Caco-2 (cell line): ENCODE data around the gene C20orf141. TPM values are rescaled to one million over a fixed set of nuclear protein-coding genes. Genes with fewer than 3 reads are reported as not detected.
A peak's percentile ranks its signal among the peaks of the same experiment; 100 is the strongest.

Source experiments
- BruUV-seq: library from RNA; stranded (reverse); fragments of 400-500 nt; replicated peaks from 2 replicates; lab custom pipeline; 2021; lab: Mats Ljungman, UMichigan
- CTCF ChIA-PET: fragments of 300-600 bp; sonication (Branson Sonifier 250); formaldehyde crosslinking; loops from one replicate; lab custom pipeline; 2022; ENCODE audit warnings: antibody characterized with exemption; lab: Charles Lee
- POLR2A ChIA-PET: fragments of 300-600 bp; sonication (Branson Sonifier 250); formaldehyde crosslinking; loops from one replicate; lab custom pipeline; 2022; ENCODE audit warnings: antibody characterized with exemption; lab: Charles Lee
- DNase-seq, 2 experiments: peaks; one replicate each; pipeline versions ENCODE4 v3.0.0 to v3.0.0-alpha.2; 2020 to 2022
- H3K27me3 ChIP-seq: replicated peaks from 2 replicates; pipeline ENCODE4 v1.6.0; 2011; ENCODE audit warnings: low read length; ENCODE audit not compliant: control insufficient read depth, insufficient read depth
- H3K36me3 ChIP-seq: 2 replicates; pipeline ENCODE4 v1.5.1; 2011; ENCODE audit warnings: low read length; ENCODE audit not compliant: control insufficient read depth, insufficient read depth
- H3K4me1 ChIP-seq: fragments of 250-450 bp; sonication (Bioruptor Pico); 2 replicates; pipeline ENCODE4 v1.5.1; 2020; ENCODE audit warnings: mild to moderate bottlenecking
- H3K4me3 ChIP-seq: 2 replicates; pipeline ENCODE4 v1.5.1; 2011; ENCODE audit warnings: low read depth, mild to moderate bottlenecking, control low read depth, low read length
- H3K9me3 ChIP-seq: fragments of 250-450 bp; sonication (Bioruptor Pico); 2 replicates; pipeline ENCODE4 v1.5.1; 2020; ENCODE audit warnings: mild to moderate bottlenecking, moderate library complexity
- H3K27ac Mint-ChIP-seq: one replicate; pipeline ENCODE4 v1.8.0; 2022; ENCODE audit warnings: mixed read lengths; ENCODE audit not compliant: unreplicated experiment
- H3K27me3 Mint-ChIP-seq: one replicate; pipeline ENCODE4 v1.8.0; 2022; ENCODE audit warnings: mixed read lengths; ENCODE audit not compliant: insufficient read depth, unreplicated experiment
- H3K36me3 Mint-ChIP-seq: one replicate; pipeline ENCODE4 v1.8.0; 2022; ENCODE audit warnings: mild to moderate bottlenecking, mixed read lengths; ENCODE audit not compliant: insufficient read depth, unreplicated experiment
- H3K4me1 Mint-ChIP-seq: one replicate; pipeline ENCODE4 v1.8.0; 2022; ENCODE audit warnings: low read depth, mixed read lengths; ENCODE audit not compliant: unreplicated experiment
- H3K4me3 Mint-ChIP-seq: one replicate; pipeline ENCODE4 v1.8.0; 2022; ENCODE audit warnings: mild to moderate bottlenecking, moderate library complexity, mixed read lengths; ENCODE audit not compliant: unreplicated experiment
- H3K9me3 Mint-ChIP-seq: one replicate; pipeline ENCODE4 v1.8.0; 2022; ENCODE audit warnings: mixed read lengths; ENCODE audit not compliant: unreplicated experiment
- CTCF ChIP-seq, 2 experiments: fragments of 200-600 bp in 1 of 2; IDR thresholded peaks; 1 replicate in 1 of 2; 2 replicates in 1 of 2; pipeline versions ENCODE4 v1.5.1 to v1.8.0; 2011 to 2022; ENCODE audit warnings: antibody characterized with exemption in 1 of 2, control low read depth in 1 of 2, inconsistent platforms in 1 of 2, low read depth in 1 of 2, low read length in 1 of 2, mild to moderate bottlenecking in 1 of 2, moderate library complexity in 1 of 2; ENCODE audit not compliant: insufficient read depth in 1 of 2, severe bottlenecking in 1 of 2, unreplicated experiment in 1 of 2
- intact Hi-C: fragments of 100-400 bp; cut with micrococcal nuclease; formaldehyde crosslinking; loops from one replicate; pipeline ENCODE4 v1.10.0; 2022; ENCODE audit not compliant: unreplicated experiment
- total RNA-seq: library from RNA; stranded (reverse); gene quantifications from 2 replicates; pipeline ENCODE4 v1.2.3, GENCODE V29; 2022

The C20orf141 gene
- total RNA-seq, 1 experiment from 2014 or later = not detected

DNA sequence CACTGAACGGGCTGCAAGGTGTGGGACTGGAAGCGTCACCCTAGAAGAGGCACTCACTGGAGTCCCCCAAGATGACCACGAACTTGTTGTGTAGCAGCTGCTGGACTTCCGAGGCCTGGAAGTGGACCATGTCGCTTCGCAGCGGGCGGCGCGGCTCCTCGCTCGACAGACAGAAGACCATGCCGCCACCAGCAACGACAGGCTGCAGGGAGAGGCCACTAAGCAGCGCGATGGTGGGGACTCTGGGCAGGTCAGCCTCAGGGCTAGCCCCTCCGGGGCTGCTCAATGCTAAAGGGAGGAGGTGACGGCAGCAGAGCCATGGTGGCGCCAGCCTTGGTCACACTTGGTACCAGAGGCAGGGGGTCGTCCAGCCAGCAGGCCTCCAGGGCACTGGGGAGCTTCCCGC lies 24.9 kb downstream of the C20orf141 start:
- no TSS peak for BruUV-seq
- no peak for DNase-seq
- Mint-ChIP-seq H3K36me3 (peaks cover 24% of the 10 kb centered on the region), H3K9me3 (no peaks in the 10 kb centered on the region), H3K4me1 (peaks cover 7% of the 10 kb centered on the region), H3K4me3 (peak overlapping the region; percentile 89), H3K27me3 (no peaks in the 10 kb centered on the region), H3K27ac (peak overlapping the region; percentile 97)
- intact Hi-C loops = loop anchor here (1.0 kb wide), 1 partner anchor 34 kb away; the partner anchor contains the start of gene PTPRA
- Histone ChIP-seq H3K4me3 (peak overlapping the region; percentile 91), H3K27me3 (no peaks in the 10 kb centered on the region), H3K4me1 (peaks cover 8% of the 10 kb centered on the region; the same call in 1 of the 2 replicates), H3K9me3 (no peaks in the 10 kb centered on the region), H3K36me3 (peaks cover 4% of the 10 kb centered on the region)
- ChIA-PET POLR2A (interaction anchor here (0.7 kb wide), 1 partner anchor 9 kb away, joined by 3 read pairs; no protein-coding TSS in a partner anchor), CTCF (no interaction called here)
- TF ChIP-seq CTCF (IDR thresholded peaks at IDR 0.05; ENCODE audit: insufficient read depth in 1 of 2, low read depth in 1 of 2, low read length in 1 of 2, severe bottlenecking in 1 of 2, unreplicated experiment in 1 of 2) = no peak

DNA sequence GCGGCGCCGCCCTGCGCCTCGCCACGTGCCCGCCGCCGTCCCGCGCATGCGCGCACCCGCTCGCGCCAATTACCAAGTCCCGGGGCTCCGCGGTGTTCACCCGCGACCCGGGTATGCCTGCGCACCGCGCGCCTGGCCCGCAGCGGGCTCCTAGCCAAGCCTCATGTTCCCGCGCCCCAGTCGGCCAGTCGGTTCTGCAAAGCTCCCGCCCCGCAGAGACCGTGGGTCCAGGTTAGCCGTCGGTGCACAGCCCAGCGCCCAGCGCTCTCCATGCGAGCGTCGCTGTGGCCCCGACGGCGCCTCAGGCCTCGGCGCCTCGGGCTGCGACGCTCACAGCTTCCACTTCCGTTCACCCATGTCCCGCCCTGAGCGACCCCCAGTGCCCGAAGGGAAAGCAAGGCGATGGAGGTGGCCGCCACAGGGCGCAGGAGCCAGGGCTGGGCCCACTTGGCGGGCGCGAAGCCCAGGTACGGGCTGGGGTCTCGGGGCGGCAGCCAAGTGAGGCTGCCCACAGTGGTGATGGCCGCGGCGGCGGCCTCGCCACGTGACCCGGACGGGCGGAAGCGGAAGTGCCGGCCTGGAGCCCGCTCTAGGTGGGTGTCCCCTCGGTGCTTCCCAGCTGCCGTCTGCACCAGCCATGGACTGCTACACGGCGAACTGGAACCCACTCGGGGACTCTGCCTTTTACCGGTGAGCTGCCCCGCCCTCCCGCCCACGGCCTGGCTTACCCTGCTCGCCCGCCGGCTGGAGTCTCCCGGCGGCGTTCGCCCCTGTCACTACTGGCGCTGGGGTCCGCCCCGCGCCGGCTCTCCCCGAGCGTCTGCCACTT lies 25.6 kb downstream of the C20orf141 start, which contains the start of the genes PCED1A and VPS16:
Gene PCED1A (minus strand): TSS at position 518 of the 829 bp plus-strand sequence. CDS start 743 bp downstream, outside the sequence.
Gene VPS16 (plus strand): TSS at position 608 of the 829 bp plus-strand sequence. CDS start 30 bp downstream, at position 638.
- TF ChIP-seq CTCF (IDR thresholded peaks at IDR 0.05; ENCODE audit: insufficient read depth in 1 of 2, low read depth in 1 of 2, low read length in 1 of 2, severe bottlenecking in 1 of 2, unreplicated experiment in 1 of 2) = no peak
- peaks cover 4% of the 10 kb centered on the region for H3K36me3 ChIP-seq
- peak within 1 kb of the TSS; percentile 91 for H3K4me3 ChIP-seq
- peaks cover 7% of the 10 kb centered on the region for H3K4me1 Mint-ChIP-seq
- peak; percentile 90 to 93 for DNase-seq
- BruUV-seq = no TSS peak
- peaks cover 24% of the 10 kb centered on the region for H3K36me3 Mint-ChIP-seq
- no peaks in the 10 kb centered on the region for H3K27me3 ChIP-seq
- H3K9me3 Mint-ChIP-seq = no peaks in the 10 kb centered on the region
- peaks cover 8% of the 10 kb centered on the region; the same call in 1 of the 2 replicates for H3K4me1 ChIP-seq
- peak within 1 kb of the TSS; percentile 97 for H3K27ac Mint-ChIP-seq
- H3K27me3 Mint-ChIP-seq = no peaks in the 10 kb centered on the region
- POLR2A ChIA-PET = interaction anchor here (0.5 to 0.7 kb wide), 4 partner anchors 8 to 1149 kb away, joined by 3 to 4 read pairs (median 3); no protein-coding TSS in a partner anchor
- peak within 1 kb of the TSS; percentile 89 for H3K4me3 Mint-ChIP-seq
- intact Hi-C loops = loop anchor here (1.0 kb wide), 1 partner anchor 33 kb away; the partner anchor contains the start of gene PTPRA
- no peaks in the 10 kb centered on the region for H3K9me3 ChIP-seq
- CTCF ChIA-PET = interaction anchor here (1.2 kb wide), 1 partner anchor 12 kb away, joined by 3 read pairs; no protein-coding TSS in a partner anchor

GRCh38 chr20:2840967-2841531 lies 26.3 kb downstream of the C20orf141 start:
- intact Hi-C loops = loop anchor here (1.0 kb wide), 1 partner anchor 32 kb away; the partner anchor contains the start of gene PTPRA
- no peaks in the 10 kb centered on the region for H3K27me3 Mint-ChIP-seq
- peak overlapping the region; percentile 89 for H3K4me3 Mint-ChIP-seq
- ChIA-PET CTCF (interaction anchor here (1.2 kb wide), 1 partner anchor 11 kb away, joined by 3 read pairs; no protein-coding TSS in a partner anchor), POLR2A (interaction anchor here (0.6 kb wide), 2 partner anchors 19 to 315 kb away, joined by 3 to 4 read pairs; no protein-coding TSS in a partner anchor)
- DNase-seq = peak; percentile 75 to 77
- H3K4me3 ChIP-seq = peak overlapping the region; percentile 91
- no peaks in the 10 kb centered on the region for H3K9me3 Mint-ChIP-seq
- H3K27me3 ChIP-seq = no peaks in the 10 kb centered on the region
- peaks cover 24% of the 10 kb centered on the region for H3K36me3 Mint-ChIP-seq
- peak overlapping the region; percentile 56 for H3K27ac Mint-ChIP-seq
- BruUV-seq = TSS peak; percentile 81
- TF ChIP-seq CTCF (IDR thresholded peaks at IDR 0.05; ENCODE audit: insufficient read depth in 1 of 2, low read depth in 1 of 2, low read length in 1 of 2, severe bottlenecking in 1 of 2, unreplicated experiment in 1 of 2) = no peak
- H3K4me1 Mint-ChIP-seq = peaks cover 7% of the 10 kb centered on the region
- H3K36me3 ChIP-seq = peaks cover 3% of the 10 kb centered on the region; the same call in 1 of the 2 replicates
- H3K4me1 ChIP-seq = peaks cover 8% of the 10 kb centered on the region; the same call in 1 of the 2 replicates
- H3K9me3 ChIP-seq = no peaks in the 10 kb centered on the region
